Measurements from ENCODE around the gene AGO1.

DNA sequence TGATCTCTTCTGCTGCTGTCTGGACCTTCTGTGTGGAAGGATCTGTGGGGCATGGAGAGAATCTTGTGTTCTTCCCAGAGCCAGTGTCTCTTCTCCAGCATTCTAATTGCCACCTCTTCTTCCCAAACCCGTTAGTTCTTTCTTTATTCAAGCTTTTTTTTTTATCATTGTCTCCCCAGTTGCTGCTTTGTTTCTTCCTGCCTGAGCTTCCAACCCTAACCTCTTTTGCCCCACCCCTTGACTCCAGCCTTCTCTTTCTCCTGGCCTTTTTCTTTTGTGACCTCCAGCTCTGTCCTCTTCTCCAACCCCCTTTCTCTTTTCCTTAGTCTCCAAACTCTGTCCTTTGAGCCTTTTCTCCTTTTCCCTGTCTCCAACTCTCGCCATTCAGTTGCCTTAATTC, 4.5 kb downstream of the AGO1 start:
- TF ChIP-seq MYC (IDR thresholded peaks at IDR 0.05; ENCODE audit: low read depth, low read length) (no peak), POLR2A (IDR thresholded peaks at IDR 0.05; ENCODE audit: extremely low read depth, insufficient read length) (no peak)
- TF ChIP-seq, protein P1, sequence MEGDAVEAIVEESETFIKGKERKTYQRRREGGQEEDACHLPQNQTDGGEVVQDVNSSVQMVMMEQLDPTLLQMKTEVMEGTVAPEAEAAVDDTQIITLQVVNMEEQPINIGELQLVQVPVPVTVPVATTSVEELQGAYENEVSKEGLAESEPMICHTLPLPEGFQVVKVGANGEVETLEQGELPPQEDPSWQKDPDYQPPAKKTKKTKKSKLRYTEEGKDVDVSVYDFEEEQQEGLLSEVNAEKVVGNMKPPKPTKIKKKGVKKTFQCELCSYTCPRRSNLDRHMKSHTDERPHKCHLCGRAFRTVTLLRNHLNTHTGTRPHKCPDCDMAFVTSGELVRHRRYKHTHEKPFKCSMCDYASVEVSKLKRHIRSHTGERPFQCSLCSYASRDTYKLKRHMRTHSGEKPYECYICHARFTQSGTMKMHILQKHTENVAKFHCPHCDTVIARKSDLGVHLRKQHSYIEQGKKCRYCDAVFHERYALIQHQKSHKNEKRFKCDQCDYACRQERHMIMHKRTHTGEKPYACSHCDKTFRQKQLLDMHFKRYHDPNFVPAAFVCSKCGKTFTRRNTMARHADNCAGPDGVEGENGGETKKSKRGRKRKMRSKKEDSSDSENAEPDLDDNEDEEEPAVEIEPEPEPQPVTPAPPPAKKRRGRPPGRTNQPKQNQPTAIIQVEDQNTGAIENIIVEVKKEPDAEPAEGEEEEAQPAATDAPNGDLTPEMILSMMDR (IDR thresholded peaks at IDR 0.05; ENCODE audit: low read depth, low read length), result no peak

Data from NB4 (cell line).